Lower leg skin (tissue), 4 donors: ENCODE results near the gene PIP5K1B. TPM values are rescaled to one million over a fixed set of nuclear protein-coding genes. Genes with fewer than 3 reads are reported as not detected.
"Not testable (repeated sequence)": the region's sequence is repeated elsewhere in the genome, so short reads cannot be mapped to it uniquely, and the experiment has no call there.

ENCODE experiments used
- DNase-seq, 2 donors: peaks; one replicate each; pipeline ENCODE4 v3.0.0-alpha.2; 2019; ENCODE audit warnings: low spot score in 2 of 2
- H3K4me3 ChIP-seq: fragments of 200-600 bp; sonication (generic); 2 replicates; pipeline ENCODE4 v1.5.1; 2017; ENCODE audit warnings: mild to moderate bottlenecking, low read depth; ENCODE audit not compliant: poor library complexity, severe bottlenecking
- CTCF ChIP-seq, 3 donors: fragments of 450-650 bp; IDR thresholded peaks; one replicate each; pipeline ENCODE4 v1.5.1; 2016; ENCODE audit warnings: antibody characterized with exemption in 3 of 3, mild to moderate bottlenecking in 3 of 3, moderate library complexity in 2 of 3
- POLR2A ChIP-seq, 2 donors: fragments of 450-650 bp; IDR thresholded peaks; one replicate each; pipeline ENCODE4 v1.6.1; 2016 to 2017; ENCODE audit warnings: antibody characterized with exemption in 2 of 2, mild to moderate bottlenecking in 1 of 2, moderate library complexity in 1 of 2
- WGBS, 2 donors: methylation state at CpG; one replicate each; pipeline ENCODE4 v1.1.5; 2018; 5-methylcytosine and 5-hydroxymethylcytosine counted together
- intact Hi-C: fragments of 100-400 bp; cut with DNase I; formaldehyde crosslinking; loops from one replicate; pipeline ENCODE4 v1.15.0; 2023; ENCODE audit warnings: low total_unique reads
- total RNA-seq, 4 donors: library from RNA; depleted of rRNA; stranded (reverse); fragments of >200 nt; gene quantifications; one replicate each; pipeline ENCODE4 v1.1.0, GENCODE V29; 2016

PIP5K1B gene
- total RNA-seq, 4 donors from 2014 or later = 0.42 to 3.3 (median 2.7) TPM

GRCh38 chr9:68983008-68983411 lies 278.0 kb downstream of the PIP5K1B start:
- TF ChIP-seq POLR2A (IDR thresholded peaks at IDR 0.05) = no peak
- no peak for TF ChIP-seq CTCF (IDR thresholded peaks at IDR 0.05)
- intact Hi-C loops = no loop called here
- no peak for DNase-seq
- H3K4me3 ChIP-seq = no peak overlapping the region

GRCh38 chr9:68983522-68984424 lies 278.7 kb downstream of the PIP5K1B start:
- DNase-seq = no peak
- no peak overlapping the region for H3K4me3 ChIP-seq
- 71 to 72% methylated on average over 3 of the region's 3 CpGs for WGBS, 2 donors
- TF ChIP-seq CTCF (IDR thresholded peaks at IDR 0.05) = no peak
- no peak for TF ChIP-seq POLR2A (IDR thresholded peaks at IDR 0.05)
- intact Hi-C loops = no loop called here

- DNase-seq, intact Hi-C loops, H3K4me3 ChIP-seq: not testable (repeated sequence)
- 90 to 92% methylated on average over 7 of the region's 7 CpGs for WGBS, 2 donors
Observed at GRCh38 chr9:68986949-68987348, 281.9 kb downstream of the PIP5K1B start.

- no peak overlapping the region for H3K4me3 ChIP-seq
- intact Hi-C loops = no loop called here
- WGBS, 2 donors = 81 to 86% methylated on average over 9 of the region's 9 CpGs
- DNase-seq = no peak
- no peak for TF ChIP-seq POLR2A (IDR thresholded peaks at IDR 0.05)
- no peak for TF ChIP-seq CTCF (IDR thresholded peaks at IDR 0.05)
Observed at GRCh38 chr9:68991457-68991856, 286.4 kb downstream of the PIP5K1B start.

- intact Hi-C loops = no loop called here
- H3K4me3 ChIP-seq = no peak overlapping the region
- no peak for DNase-seq
- TF ChIP-seq POLR2A (IDR thresholded peaks at IDR 0.05) (no peak), CTCF (IDR thresholded peaks at IDR 0.05) (no peak)
- 70 to 74% methylated on average over 3 of the region's 3 CpGs for WGBS, 2 donors
Observed at GRCh38 chr9:68995776-68996175, 290.7 kb downstream of the PIP5K1B start.

GRCh38 chr9:68996462-68996861 lies 291.4 kb downstream of the PIP5K1B start:
- no peak overlapping the region for H3K4me3 ChIP-seq
- TF ChIP-seq POLR2A (IDR thresholded peaks at IDR 0.05) = no peak
- TF ChIP-seq CTCF (IDR thresholded peaks at IDR 0.05) = no peak
- intact Hi-C loops = no loop called here
- WGBS, 2 donors = 61 to 71% methylated on average over 5 of the region's 5 CpGs
- no peak for DNase-seq
